ENCODE data around the gene C2CD2L.
A peak's percentile ranks its signal among the peaks of the same experiment; 100 is the strongest.
"Not testable (repeated sequence)": the region's sequence is repeated elsewhere in the genome, so short reads cannot be mapped to it uniquely, and the experiment has no call there.

C2CD2L gene

DNA sequence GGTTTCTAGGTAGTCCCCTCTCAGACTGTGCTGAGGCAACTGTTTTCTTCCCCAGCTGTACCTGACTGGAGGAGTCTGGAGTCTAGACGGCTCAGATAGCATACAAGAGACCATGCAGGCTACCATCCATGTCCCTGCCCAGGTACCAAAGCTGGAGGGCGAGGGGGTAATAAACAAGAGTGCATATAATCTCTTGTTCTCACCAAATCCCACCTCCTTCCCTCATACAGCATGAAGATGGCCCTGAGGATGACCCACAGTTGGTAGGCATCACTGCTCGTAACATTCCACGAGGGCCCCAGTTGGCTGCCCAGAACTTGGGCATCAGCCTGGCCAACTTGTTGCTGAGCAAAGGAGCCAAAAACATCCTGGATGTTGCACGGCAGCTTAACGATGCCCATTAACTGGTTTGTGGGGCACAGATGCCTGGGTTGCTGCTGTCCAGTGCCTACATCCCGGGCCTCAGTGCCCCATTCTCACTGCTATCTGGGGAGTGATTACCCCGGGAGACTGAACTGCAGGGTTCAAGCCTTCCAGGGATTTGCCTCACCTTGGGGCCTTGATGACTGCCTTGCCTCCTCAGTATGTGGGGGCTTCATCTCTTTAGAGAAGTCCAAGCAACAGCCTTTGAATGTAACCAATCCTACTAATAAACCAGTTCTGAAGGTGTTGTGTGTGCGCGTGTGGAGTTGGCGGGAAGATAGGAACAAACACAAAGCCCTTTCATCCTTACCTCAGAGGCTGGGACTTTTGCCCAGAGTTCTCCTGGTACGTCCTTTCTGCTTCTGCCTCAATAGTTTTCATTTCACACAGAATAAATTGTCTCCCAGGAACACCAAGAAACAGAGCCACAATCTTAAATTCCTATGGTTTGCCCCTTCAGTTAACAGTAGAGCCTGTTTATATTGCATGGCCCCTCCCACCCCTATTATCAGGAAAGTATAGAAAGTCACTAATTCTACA, 14.0 kb upstream of the C2CD2L start:
- no peak for DNase-seq (ENCODE audit: low read depth in 1 of 2, low spot score in 1 of 2)

DNA sequence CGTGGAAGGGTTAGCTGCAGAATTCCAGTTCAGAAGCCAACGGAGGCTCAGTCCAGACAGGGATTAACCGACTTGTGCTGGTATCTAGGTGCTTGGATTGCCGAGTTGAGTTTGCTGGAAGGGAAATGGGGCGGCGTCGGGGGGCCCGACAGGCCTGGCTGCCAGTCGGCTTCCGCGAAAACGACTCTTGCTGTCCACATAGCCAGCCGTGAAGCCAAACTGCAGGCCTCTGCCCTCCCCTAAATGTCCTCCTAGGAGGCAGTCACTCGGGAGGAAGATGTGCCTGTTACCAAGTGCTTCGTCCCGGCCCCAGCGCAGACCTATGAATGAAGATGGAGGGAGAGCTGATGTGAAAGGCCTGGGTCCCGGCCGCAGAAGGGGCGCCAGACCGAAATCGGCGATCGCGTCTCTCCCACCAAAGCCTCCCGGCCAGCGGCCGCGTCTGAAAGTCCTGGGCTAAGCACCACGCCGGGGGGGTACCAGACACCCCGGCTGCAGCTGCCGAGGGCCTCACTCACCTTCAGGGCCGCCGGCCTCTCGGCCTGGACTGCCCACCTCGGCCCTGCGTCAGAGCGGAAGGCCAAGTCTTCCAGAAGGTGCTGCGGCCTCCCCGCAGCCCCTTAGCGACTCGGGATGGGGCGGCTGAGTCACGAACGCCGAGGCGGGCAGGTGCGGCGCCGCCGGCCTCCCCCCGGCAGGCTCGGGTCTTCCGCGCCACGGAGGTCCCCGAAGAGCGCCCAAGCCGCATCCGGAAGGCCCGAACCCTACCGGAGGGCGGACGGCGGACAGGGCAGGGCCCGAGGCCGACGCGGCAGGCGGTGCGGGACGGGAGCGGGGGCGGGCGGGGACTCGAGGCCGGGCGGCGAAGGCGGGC, 13.0 kb upstream of the C2CD2L start:
- peak; percentile 27 to 40 for DNase-seq (ENCODE audit: low read depth in 1 of 2, low spot score in 1 of 2)

DNA sequence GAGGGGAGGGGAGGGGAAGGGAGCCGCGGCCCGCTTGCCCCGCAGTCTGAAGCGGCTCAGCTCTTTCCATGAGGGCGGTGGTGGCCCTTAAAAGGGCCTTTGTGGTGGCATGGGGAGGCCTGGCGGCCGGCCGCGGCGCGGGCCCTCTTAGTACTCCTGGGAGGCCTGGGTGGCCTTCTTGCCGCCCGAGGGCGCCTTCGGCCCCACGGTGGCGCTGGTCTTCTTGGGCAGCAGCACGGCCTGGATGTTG, 12.4 kb upstream of the C2CD2L start:
- DNase-seq (ENCODE audit: low read depth in 1 of 2, low spot score in 1 of 2), result peak; percentile 41 to 51

DNA sequence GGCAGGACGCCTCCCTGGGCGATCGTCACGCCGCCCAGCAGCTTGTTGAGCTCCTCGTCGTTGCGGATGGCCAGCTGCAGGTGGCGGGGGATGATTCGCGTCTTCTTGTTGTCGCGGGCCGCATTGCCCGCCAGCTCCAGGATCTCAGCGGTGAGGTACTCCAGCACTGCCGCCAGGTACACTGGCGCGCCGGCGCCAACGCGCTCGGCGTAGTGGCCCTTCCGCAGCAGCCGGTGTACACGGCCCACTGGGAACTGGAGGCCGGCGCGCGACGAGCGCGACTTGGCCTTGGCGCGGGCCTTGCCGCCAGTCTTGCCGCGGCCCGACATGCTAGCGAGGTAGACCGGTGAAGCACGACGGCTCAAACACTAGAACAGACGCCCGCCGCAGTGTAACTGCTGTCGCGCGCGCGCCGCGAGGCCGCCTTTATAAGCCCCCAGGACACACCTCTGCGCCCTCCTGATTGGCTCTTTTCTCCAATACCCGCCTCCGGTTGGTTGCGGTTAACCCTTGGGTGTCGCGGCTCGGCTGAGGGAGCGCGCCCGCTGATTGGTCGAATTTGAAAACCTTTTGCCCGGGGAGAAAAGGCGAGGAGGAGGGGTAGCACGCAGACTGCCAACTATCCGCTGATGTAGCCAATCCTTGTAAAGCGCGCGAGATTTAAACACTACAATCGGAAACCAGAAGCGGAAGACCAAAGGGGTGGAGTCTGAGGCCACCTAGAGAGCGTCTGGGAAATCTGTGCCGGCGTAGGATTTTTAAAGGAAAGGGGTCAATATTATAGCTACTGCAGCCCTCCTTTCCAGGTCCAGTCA, 11.9 kb upstream of the C2CD2L start:
- DNase-seq (ENCODE audit: low read depth in 1 of 2, low spot score in 1 of 2), result peak; percentile 97 to 98

DNA sequence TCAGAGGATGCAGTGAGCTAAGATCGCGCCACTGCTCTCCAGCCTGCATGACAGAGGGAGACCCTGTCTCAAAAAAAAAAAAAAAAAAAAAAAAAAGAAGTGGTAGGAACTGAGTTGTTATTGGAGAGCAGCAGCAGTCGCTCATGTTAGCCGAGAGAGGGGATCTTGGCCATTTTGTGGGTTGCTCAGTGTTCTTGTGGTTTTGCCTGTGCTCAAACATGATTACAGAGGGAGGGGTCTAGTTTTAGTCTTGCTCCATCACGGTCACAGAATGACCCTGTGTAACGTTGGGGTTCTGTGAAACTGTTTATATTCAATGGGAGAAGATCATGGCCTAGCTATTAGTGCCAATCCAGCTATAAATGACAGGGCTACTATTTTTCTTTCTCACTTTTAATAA, 7.4 kb upstream of the C2CD2L start:
- DNase-seq (ENCODE audit: low read depth in 1 of 2, low spot score in 1 of 2), result no peak

DNA sequence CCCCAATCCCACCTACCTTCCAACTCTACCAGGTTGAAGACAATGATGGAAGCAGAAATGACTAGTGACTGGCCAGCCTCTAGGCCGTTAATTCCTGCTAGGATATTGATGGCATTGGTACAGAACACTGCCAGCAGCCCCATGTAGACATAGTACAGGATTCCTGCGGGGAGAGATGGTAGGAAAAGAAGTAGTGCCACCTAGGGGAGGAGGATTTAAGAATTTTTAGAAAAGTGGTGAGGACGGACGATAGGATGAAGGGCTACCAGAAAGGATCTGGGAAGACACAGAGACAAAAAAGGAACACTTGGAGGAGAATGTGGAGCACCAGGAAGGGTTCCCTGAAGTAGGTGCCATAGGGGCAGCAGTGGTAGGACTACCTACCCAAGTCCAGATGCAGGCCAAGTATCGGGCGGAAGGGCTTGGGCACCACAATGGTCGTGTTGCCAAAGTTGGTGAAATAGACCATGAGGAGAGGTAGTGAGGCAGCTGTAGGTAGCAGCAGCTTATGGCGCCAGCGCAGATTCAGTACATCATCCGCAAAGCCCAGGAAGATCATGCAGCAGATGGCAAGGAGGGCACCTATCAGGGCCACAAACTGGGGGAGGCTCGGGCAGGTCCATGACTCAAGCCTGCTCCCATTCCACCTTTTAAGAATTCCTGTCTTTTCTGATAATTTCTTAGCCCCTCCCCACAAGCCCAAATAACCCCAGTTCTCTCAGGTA, 6.7 kb upstream of the C2CD2L start:
- DNase-seq (ENCODE audit: low read depth in 1 of 2, low spot score in 1 of 2), result no peak

DNA sequence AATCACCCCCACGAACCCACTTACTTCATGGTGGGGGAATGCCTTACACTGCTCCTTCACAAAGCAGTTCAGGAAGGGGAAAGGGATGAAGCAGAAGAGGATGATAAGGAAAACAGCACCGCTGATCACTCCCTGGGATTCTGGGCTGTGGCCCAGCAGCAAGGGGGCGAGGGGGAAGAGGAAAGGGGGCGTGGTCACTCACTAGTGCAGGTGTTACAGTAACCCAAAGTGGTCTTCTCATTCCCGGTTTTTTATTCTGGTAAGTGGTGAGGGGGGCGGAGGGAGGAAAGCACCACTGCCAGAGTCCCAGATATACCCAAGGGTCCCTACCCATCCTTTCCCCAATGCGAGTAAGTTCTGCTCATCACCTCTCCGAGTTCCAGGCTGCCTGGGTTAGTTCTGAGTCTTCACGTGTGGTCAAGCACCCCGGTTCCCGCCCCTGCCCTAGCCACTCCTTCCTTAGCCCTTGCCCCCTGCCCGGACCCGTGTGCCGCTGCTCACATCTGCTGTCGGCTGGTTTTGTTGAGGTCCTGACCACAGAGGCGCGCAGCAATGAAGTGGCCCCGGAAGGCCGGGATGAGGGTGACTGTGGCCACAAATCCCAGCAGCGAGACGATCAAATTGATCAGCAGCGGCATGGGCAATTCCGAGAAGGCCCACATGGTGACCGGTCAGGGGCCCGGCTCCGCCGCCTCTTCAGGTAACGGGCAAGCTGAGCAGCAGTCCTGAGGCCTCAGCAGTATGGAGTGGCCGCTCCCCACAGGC, 6.0 kb upstream of the C2CD2L start:
- DNase-seq (ENCODE audit: low read depth in 1 of 2, low spot score in 1 of 2), result no peak

DNA sequence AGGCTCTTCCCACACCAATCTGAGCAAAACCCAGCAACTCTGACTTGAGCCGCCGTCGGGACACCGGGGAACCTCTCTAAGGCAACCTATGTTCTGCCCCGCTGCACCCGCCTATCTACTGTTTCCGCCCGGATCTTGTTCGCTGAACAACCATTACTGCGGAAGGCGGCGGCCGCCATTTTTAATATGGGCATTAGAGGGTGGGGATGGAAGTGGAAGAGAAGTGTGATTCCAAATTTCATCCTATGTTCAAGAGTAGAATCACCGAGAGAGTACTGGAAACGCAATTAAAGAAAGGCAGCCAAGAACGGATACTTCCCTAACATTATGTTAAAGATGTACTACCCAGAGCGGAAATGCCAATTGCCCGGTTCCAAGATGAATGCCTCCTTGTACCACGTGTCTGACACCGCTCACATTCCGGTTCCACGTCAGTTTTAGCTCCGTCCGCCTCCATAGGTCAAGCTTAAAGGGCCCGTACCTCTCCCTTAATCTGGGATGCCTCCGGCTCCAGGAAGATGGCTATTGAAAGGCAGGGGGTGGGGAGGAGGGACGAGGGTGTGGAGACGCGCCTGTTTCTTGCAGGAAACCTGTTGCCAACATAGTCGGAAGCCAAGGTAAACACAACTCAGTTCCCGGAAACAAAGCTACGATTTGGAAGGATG, 5.3 kb upstream of the C2CD2L start, which contains the start of gene DPAGT1:
TSS of gene DPAGT1 (minus strand) at position 95 of the 665 bp plus-strand sequence. CDS start 198 bp downstream, outside the sequence.
- DNase-seq (ENCODE audit: low read depth in 1 of 2, low spot score in 1 of 2), result peak; percentile 62 to 68

DNA sequence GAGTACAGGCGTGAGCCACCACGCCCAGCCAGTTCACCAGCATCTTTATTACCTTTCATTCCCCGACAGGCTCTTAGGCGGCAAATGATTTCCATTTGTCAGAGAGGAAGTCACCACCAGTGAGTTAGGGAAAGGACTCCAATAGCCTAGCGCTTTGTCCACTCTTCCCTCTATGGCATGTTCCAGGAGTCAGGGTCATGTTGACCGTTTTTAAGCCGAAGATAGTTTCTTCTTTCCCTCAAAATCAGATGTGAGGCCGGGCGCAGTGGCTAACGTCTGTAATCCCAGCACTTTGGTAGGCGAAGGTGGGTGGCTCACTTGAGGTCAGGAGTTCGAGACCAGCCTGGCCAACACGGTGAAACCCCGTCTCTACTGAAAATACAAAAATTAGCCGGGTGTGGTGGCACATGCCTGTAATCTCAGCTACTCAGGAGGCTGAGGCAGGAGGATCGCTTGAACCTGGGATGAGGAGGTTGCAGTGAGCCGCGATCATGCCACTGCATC, 3.9 kb upstream of the C2CD2L start:
- DNase-seq (ENCODE audit: low read depth in 1 of 2, low spot score in 1 of 2), result not testable (repeated sequence)

DNA sequence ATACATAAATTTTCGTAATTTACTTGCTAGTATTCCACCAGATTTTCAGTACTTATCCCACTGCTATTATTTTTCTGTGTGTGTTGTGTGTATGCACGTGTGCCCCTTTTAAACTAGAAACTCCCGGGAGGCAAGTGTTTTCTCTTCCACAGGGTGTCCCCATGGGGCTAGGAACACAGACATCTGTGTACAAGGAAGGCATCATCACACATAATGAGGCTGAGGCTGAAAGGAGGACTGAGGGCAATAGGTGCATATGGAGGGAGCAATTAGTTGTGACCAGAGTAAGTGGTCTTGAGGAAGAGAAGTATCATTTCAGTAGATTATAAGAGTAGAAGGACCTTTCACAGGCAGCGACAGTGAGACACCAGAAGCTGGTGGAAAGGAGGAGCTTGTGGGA, 3.4 kb upstream of the C2CD2L start:
- DNase-seq (ENCODE audit: low read depth in 1 of 2, low spot score in 1 of 2), result no peak

DNA sequence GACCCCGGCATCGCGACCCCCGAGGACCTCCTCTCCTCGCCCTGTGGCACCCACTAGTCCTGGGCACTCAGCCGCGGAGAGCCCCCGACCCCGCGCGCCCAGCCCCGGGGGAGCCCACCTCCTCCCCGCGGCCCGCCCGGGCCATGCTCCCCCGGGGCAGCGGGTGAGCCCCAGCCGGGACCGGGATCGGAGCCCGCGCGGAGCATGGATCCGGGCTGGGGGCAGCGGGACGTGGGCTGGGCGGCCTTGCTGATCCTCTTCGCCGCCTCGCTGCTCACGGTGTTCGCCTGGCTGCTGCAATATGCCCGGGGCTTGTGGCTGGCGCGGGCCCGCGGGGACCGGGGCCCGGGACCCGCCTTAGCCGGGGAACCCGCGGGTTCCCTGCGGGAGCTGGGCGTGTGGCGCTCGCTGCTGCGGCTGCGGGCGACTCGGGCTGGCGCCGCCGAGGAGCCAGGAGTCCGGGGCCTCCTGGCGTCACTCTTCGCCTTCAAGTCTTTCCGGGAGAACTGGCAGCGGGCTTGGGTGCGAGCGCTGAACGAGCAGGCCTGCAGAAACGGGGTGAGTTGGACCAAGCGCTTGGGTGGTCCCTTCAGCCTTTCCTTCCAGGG, 498 bp downstream of the C2CD2L start:
- DNase-seq (ENCODE audit: low read depth in 1 of 2, low spot score in 1 of 2), result no peak

DNA sequence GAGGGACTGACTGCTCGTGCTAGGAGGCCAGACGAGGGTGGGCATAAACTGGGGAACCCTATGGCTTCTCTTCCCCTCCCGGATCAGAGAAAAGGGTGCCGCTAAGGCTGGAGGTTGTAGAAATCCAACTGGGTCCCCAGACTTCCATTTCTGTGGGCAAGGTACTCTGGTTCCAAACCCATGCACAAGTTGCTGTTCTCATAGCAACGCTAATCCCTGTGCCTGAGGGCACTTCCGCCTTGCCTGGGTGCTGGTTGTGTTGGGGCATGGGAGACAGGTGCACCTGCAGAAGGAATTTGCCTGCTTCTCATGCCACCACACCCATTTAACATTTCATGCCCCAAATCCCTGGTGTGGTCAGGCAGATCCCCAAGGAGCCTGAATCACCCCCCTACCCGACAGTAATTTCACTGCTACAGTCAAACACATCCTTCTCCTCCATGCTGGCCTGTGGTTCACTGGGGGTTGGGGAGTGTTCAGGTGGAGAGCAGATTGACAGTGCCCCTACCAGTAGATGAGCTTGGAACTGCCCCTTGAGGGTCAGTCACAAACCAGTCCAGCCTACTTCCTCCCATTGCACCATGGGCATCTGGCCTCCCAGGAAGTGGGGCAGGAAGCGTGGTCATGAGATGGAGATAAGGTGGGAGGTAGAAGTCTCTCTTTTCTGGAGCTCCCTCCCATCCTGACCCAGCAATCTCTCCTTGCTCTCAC, 1.2 kb downstream of the C2CD2L start:
- DNase-seq (ENCODE audit: low read depth in 1 of 2, low spot score in 1 of 2), result no peak

DNA sequence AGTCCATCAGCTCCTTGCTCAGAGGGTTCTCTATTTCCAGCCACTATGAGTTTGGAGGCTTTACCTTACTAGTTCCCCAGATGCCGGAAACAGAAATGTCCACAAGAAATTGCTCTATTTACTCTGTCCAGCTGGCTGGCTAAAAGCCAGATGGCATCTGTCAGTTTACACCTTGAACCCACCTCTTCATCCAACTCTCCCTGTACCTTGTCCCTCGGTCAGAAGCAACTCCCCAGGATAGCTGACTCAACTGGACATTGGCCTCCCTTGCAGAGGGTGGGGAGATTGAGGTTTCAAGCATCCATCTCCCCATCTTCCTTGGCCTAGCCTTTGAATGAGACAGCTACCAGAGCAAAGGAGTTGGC, 1.7 kb downstream of the C2CD2L start:
- DNase-seq (ENCODE audit: low read depth in 1 of 2, low spot score in 1 of 2), result no peak

DNA sequence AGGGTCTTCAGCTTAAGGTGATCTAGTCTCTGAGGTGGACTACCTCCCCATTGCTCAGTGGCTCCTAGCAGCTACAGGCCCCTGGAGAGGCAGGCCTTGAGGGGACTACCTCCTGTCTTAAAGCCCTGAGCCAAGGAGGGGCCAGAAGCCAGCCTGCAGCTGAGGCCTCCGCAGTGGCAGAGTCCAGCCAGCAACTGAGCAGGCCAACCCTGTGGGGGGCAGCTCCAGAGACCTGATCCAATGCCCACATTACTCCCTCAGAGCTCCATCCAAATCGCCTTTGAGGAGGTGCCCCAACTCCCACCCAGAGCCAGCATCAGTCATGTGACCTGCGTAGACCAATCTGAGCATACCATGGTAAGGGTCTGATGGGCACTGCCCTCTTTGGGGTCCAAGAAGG, 2.7 kb downstream of the C2CD2L start:
- no peak for DNase-seq (ENCODE audit: low read depth in 1 of 2, low spot score in 1 of 2)

DNA sequence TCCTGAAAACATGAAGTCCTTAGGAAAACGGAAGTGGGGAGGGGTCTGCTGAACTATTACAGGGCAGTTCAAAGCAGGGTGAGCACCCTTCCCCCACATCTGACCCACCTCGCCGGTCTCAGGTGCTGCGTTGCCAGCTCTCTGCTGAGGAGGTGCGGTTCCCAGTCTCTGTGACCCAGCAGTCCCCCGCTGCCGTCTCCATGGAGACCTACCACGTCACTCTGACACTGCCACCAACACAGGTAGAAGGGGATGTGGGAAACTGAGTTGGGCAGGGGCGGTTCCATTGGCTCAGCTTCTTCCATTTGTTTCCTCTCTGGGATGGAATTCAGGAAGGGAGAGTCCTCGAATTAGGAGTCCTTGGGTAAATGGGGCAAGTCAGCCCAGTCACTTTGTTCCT, 3.3 kb downstream of the C2CD2L start:
- no peak for DNase-seq (ENCODE audit: low read depth in 1 of 2, low spot score in 1 of 2)

DNA sequence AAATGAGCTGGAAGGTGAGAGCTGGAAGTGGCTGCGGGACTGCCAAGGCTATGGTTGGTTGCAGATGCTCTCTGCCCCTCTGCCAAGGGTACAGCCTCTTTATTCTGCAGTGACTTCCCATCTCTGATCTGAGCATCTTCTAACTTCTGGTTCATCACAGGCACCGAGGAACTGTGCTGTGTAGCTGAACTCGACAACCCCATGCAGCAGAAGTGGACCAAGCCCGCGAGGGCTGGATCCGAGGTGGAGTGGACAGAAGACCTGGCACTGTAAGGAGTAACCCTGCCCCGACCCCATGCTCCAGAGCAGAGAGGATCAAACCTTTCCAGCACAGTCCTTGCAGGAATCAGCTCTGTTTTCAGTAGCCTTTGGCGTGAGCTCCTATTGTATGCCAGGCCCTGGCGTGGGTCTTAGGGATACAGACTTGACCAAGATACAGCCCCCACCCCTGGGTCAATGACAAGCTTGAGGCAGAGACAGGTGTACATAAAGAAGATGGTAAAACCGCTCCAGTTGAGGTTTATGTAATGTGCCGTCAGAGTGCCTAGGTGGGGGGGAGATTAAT, 4.3 kb downstream of the C2CD2L start:
- no peak for DNase-seq (ENCODE audit: low read depth in 1 of 2, low spot score in 1 of 2)

DNA sequence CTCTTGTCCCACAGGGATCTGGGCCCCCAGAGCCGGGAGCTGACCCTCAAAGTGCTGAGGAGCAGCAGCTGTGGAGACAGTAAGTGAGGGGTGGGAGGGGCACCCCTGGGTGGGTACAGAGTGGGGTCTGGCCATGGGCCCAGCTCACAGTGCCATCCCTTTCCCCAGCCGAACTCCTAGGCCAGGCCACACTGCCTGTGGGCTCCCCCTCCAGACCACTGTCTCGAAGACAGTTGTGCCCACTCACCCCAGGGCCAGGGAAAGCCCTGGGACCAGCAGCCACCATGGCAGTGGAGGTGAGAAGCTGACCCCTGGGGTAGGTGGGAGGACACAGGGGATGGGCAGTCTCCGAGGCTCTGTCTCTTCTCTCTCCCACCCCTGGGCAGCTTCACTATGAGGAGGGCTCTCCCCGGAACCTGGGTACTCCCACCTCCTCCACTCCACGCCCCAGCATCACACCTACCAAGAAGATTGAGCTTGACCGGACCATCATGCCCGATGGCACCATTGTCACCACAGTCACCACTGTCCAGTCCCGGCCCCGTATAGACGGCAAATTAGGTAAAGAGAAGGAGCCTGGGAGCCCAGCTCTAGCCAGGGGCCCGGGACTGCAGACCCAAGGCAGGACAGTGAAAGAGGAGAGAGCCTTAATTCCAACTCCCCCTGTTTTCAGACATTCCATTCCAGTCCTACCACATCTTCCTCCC, 5.3 kb downstream of the C2CD2L start:
- DNase-seq (ENCODE audit: low read depth in 1 of 2, low spot score in 1 of 2), result no peak
